ENCODE measurements around the gene RAPGEF1. TPM values are rescaled to one million over a fixed set of nuclear protein-coding genes. Genes with fewer than 3 reads are reported as not detected.

The RAPGEF1 gene
- total RNA-seq, 1 donor from 2014 or later, result 76.8 TPM

- H3K27ac ChIP-seq (ENCODE audit: low read depth, low read length), result peak overlapping the region; percentile 94
- Mint-ChIP-seq H3K27ac (ENCODE audit: unreplicated experiment) (peak overlapping the region; percentile 98), H3K4me3 (ENCODE audit: unreplicated experiment) (no peak overlapping the region)
These were observed 112.6 kb downstream of the RAPGEF1 start for GRCh38 chr9:131627326-131627647.

GRCh38 chr9:131625790-131626670, 113.8 kb downstream of the RAPGEF1 start:
- Histone ChIP-seq H3K4me1 (ENCODE audit: insufficient read depth, low read length) (peaks cover 29% of the 10 kb centered on the region), H3K79me2 (ENCODE audit: insufficient read depth, low read length) (no peaks in the 10 kb centered on the region), H3K27me3 (ENCODE audit: insufficient read depth, low read length) (no peaks in the 10 kb centered on the region), H3K9me3 (ENCODE audit: insufficient read depth, low read depth, low read length) (no peaks in the 10 kb centered on the region), H3K4me2 (ENCODE audit: low read length) (peak overlapping the region; percentile 8), H3K36me3 (ENCODE audit: insufficient read depth, low read length) (peaks cover 5% of the 10 kb centered on the region), H4K20me1 (ENCODE audit: insufficient read depth, low read length) (peaks cover 3% of the 10 kb centered on the region), H3K27ac (ENCODE audit: low read depth, low read length) (no peak overlapping the region), H3K9ac (ENCODE audit: low read length) (no peak overlapping the region), H2AFZ (ENCODE audit: low read depth, low read length) (no peak overlapping the region), H3K4me3 (ENCODE audit: insufficient read depth, low read depth, low read length) (no peak overlapping the region)
- Mint-ChIP-seq H3K27ac (ENCODE audit: unreplicated experiment) (no peak overlapping the region), H3K36me3 (ENCODE audit: low read depth, unreplicated experiment) (peaks cover 37% of the 10 kb centered on the region), H3K27me3 (ENCODE audit: low read depth, unreplicated experiment) (no peaks in the 10 kb centered on the region), H3K9me3 (ENCODE audit: unreplicated experiment) (no peaks in the 10 kb centered on the region), H3K4me1 (ENCODE audit: low read depth, unreplicated experiment) (peaks cover 22% of the 10 kb centered on the region), H3K4me3 (ENCODE audit: unreplicated experiment) (no peak overlapping the region)
- no peak for TF ChIP-seq EZH2 (IDR thresholded peaks at IDR 0.05; ENCODE audit: insufficient read depth, low read length)
- no peak for TF ChIP-seq CTCF (IDR thresholded peaks at IDR 0.05; ENCODE audit: insufficient read depth, low read depth, low read length)
- no peak for FAIRE-seq
- no peak for DNase-seq (ENCODE audit: low read depth)

More at GRCh38 chr9:131627326-131627647, 112.6 kb downstream of the RAPGEF1 start:
- Mint-ChIP-seq H3K4me1 (ENCODE audit: low read depth, unreplicated experiment) (peaks cover 30% of the 10 kb centered on the region), H3K36me3 (ENCODE audit: low read depth, unreplicated experiment) (peaks cover 29% of the 10 kb centered on the region), H3K27me3 (ENCODE audit: low read depth, unreplicated experiment) (no peaks in the 10 kb centered on the region), H3K9me3 (ENCODE audit: unreplicated experiment) (no peaks in the 10 kb centered on the region)
- Histone ChIP-seq H3K9ac (ENCODE audit: low read length) (peak overlapping the region; percentile 82), H2AFZ (ENCODE audit: low read depth, low read length) (no peak overlapping the region), H3K4me3 (ENCODE audit: insufficient read depth, low read depth, low read length) (peak overlapping the region; percentile 26), H3K4me1 (ENCODE audit: insufficient read depth, low read length) (peaks cover 29% of the 10 kb centered on the region), H3K4me2 (ENCODE audit: low read length) (peak overlapping the region; percentile 80), H3K9me3 (ENCODE audit: insufficient read depth, low read depth, low read length) (no peaks in the 10 kb centered on the region), H3K36me3 (ENCODE audit: insufficient read depth, low read length) (peaks cover 5% of the 10 kb centered on the region), H4K20me1 (ENCODE audit: insufficient read depth, low read length) (peaks cover 3% of the 10 kb centered on the region), H3K27me3 (ENCODE audit: insufficient read depth, low read length) (no peaks in the 10 kb centered on the region), H3K79me2 (ENCODE audit: insufficient read depth, low read length) (no peaks in the 10 kb centered on the region)
- TF ChIP-seq EZH2 (IDR thresholded peaks at IDR 0.05; ENCODE audit: insufficient read depth, low read length) (no peak), CTCF (IDR thresholded peaks at IDR 0.05; ENCODE audit: insufficient read depth, low read depth, low read length) (no peak)
- FAIRE-seq (no peak), DNase-seq (ENCODE audit: low read depth) (no peak)

- Mint-ChIP-seq H3K4me3 (ENCODE audit: unreplicated experiment) (no peak overlapping the region), H3K9me3 (ENCODE audit: unreplicated experiment) (no peaks in the 10 kb centered on the region), H3K27ac (ENCODE audit: unreplicated experiment) (no peak overlapping the region), H3K4me1 (ENCODE audit: low read depth, unreplicated experiment) (peaks cover 16% of the 10 kb centered on the region), H3K27me3 (ENCODE audit: low read depth, unreplicated experiment) (no peaks in the 10 kb centered on the region), H3K36me3 (ENCODE audit: low read depth, unreplicated experiment) (peaks cover 40% of the 10 kb centered on the region)
- H3K4me2 ChIP-seq (ENCODE audit: low read length), result peak overlapping the region; percentile 8
- H3K27me3 ChIP-seq (ENCODE audit: insufficient read depth, low read length), result no peaks in the 10 kb centered on the region
- no peak for FAIRE-seq
- no peak overlapping the region for H3K9ac ChIP-seq (ENCODE audit: low read length)
- no peak for DNase-seq (ENCODE audit: low read depth)
- H3K36me3 ChIP-seq (ENCODE audit: insufficient read depth, low read length), result peaks cover 5% of the 10 kb centered on the region
- no peak overlapping the region for H2AFZ ChIP-seq (ENCODE audit: low read depth, low read length)
- TF ChIP-seq CTCF (IDR thresholded peaks at IDR 0.05; ENCODE audit: insufficient read depth, low read depth, low read length) (no peak), EZH2 (IDR thresholded peaks at IDR 0.05; ENCODE audit: insufficient read depth, low read length) (no peak)
- H3K27ac ChIP-seq (ENCODE audit: low read depth, low read length), result no peak overlapping the region
- no peaks in the 10 kb centered on the region for H3K9me3 ChIP-seq (ENCODE audit: insufficient read depth, low read depth, low read length)
- H3K4me1 ChIP-seq (ENCODE audit: insufficient read depth, low read length), result peaks cover 29% of the 10 kb centered on the region
- no peak overlapping the region for H3K4me3 ChIP-seq (ENCODE audit: insufficient read depth, low read depth, low read length)
- no peaks in the 10 kb centered on the region for H3K79me2 ChIP-seq (ENCODE audit: insufficient read depth, low read length)
- peaks cover 3% of the 10 kb centered on the region for H4K20me1 ChIP-seq (ENCODE audit: insufficient read depth, low read length)
These were observed 114.4 kb downstream of the RAPGEF1 start for GRCh38 chr9:131625508-131625787.

Data from astrocyte (in vitro differentiated cells and primary cell).